ENCODE measurements around the gene STX8.

Gene STX8

DNA sequence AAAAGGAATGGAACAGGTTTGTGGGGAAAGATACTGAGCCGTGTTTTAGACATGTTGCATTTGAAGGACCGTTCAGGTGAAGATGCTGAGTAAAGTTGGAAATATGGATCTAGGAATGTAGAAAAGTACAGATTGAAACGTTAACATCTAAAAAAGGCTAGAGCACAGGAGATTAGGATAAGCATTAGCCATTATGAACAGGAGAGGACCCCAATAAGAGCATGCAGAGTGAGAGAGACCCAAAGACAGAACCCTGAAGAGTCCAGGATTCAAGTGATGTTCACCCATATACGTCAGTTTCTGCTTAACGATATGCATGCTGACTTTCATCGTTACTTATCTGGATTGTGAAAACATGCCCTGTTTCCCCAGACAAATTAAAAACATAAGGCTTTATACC is 140.5 kb downstream of the STX8 start:
- DNase-seq (ENCODE audit: low read depth, low spot score), result no peak
- TF ChIP-seq, protein P1, sequence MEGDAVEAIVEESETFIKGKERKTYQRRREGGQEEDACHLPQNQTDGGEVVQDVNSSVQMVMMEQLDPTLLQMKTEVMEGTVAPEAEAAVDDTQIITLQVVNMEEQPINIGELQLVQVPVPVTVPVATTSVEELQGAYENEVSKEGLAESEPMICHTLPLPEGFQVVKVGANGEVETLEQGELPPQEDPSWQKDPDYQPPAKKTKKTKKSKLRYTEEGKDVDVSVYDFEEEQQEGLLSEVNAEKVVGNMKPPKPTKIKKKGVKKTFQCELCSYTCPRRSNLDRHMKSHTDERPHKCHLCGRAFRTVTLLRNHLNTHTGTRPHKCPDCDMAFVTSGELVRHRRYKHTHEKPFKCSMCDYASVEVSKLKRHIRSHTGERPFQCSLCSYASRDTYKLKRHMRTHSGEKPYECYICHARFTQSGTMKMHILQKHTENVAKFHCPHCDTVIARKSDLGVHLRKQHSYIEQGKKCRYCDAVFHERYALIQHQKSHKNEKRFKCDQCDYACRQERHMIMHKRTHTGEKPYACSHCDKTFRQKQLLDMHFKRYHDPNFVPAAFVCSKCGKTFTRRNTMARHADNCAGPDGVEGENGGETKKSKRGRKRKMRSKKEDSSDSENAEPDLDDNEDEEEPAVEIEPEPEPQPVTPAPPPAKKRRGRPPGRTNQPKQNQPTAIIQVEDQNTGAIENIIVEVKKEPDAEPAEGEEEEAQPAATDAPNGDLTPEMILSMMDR (IDR thresholded peaks at IDR 0.05; ENCODE audit: insufficient read depth, low read length, missing control alignments), result no peak
- POLR2A ChIA-PET, result no interaction called here
- H3K4me3 ChIP-seq (ENCODE audit: low read depth, low read length), result no peak overlapping the region
- CTCF ChIA-PET, result no interaction called here

DNA sequence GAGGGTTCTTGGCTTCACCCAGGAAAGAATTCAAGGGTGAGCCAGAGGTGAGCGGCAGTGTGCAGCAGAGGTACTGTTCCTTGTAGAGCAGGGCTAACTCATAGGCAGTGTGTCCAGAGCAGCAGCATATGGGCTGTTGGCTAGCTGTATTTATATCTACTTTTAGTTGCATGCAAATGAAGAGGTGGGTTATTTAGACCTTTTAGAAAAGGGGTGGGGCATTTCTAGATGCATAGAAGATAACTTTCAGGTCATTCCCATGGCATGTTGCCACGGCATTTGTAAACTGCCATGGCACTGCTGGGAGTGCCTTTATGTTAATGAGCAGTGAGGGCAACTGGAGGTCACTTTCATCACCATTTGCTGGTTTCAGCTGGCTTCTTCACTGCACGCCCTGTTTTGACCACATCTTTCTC is 141.0 kb downstream of the STX8 start:
- H3K4me3 ChIP-seq (ENCODE audit: low read depth, low read length), result no peak overlapping the region
- DNase-seq (ENCODE audit: low read depth, low spot score), result no peak
- TF ChIP-seq, protein P1 (IDR thresholded peaks at IDR 0.05; ENCODE audit: insufficient read depth, low read length, missing control alignments), result no peak
- CTCF ChIA-PET, result no interaction called here
- POLR2A ChIA-PET, result no interaction called here

DNA sequence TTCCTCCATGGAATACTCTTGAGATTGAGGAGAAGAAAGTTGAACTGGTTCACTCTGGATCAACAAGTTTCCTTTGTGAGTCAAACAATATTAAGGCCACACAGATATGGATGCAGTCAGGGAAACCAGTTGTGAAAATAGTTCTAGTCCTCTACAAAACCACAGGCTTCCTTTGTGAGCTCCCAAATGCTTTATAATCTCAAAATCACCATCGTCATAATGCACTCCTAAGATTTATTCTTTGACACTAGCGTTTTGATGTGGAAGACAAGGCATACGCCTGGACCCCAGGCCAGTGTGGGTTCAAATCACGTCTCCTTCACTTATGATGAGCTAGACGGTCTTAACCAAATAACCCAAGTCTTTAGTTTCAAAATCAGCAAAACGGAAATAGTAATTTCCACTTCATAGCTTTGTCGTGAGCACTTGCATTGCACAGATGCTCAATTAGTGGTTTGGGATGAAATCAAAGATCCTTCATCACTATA is 142.6 kb downstream of the STX8 start:
- POLR2A ChIA-PET, result interaction anchor here (0.6 to 0.9 kb wide), 2 partner anchors 25 to 1075 kb away, joined by 3 read pairs; no protein-coding TSS in a partner anchor
- DNase-seq (ENCODE audit: low read depth, low spot score), result no peak
- TF ChIP-seq, protein P1 (IDR thresholded peaks at IDR 0.05; ENCODE audit: insufficient read depth, low read length, missing control alignments), result no peak
- H3K4me3 ChIP-seq (ENCODE audit: low read depth, low read length), result no peak overlapping the region
- CTCF ChIA-PET, result interaction anchor here (0.5 to 1.1 kb wide), 3 partner anchors 10 to 207 kb away, joined by 3 to 4 read pairs (median 3); no protein-coding TSS in a partner anchor

DNA sequence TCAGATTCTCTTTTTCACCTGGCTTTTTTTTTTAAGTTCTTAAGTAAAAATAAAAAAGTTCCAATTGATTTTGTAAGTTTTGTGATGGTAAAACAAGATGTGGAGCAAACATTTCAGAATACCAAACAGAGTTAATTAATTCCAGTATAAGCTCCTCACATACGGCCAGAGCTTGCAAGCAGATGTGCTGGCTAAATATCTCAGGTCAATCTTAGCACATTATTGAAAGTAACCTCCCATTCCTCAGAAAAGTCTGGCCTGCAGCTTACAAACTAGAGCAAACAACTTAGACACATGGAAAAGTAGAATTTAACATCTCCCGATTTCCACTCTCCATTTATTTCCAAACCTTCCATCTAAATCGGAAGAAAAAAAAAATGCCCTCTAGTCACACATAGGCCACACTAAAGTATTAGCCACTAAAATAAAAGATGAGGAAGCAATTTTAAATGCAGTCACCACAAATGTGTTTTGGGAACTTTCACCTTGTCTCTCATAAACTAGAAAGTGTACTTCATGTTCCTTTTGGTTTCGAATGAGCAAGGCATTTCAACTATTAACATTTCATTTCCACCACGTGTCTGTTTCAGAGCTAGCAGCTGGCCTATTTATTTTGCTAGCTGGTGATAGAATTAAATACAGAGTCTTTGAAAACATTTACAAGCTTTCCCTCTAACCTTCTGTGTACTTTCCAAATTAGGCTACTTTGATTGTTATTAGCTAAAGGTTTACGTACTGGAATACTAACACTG is 143.3 kb downstream of the STX8 start:
- no peak for DNase-seq (ENCODE audit: low read depth, low spot score)
- TF ChIP-seq, protein P1 (IDR thresholded peaks at IDR 0.05; ENCODE audit: insufficient read depth, low read length, missing control alignments), result no peak
- CTCF ChIA-PET, result interaction anchor here (0.7 to 1.1 kb wide), 2 partner anchors 9 to 12 kb away, joined by 3 read pairs; no protein-coding TSS in a partner anchor
- POLR2A ChIA-PET, result interaction anchor here (0.6 to 0.9 kb wide), 2 partner anchors 24 to 1074 kb away, joined by 3 read pairs; no protein-coding TSS in a partner anchor
- no peak overlapping the region for H3K4me3 ChIP-seq (ENCODE audit: low read depth, low read length)

DNA sequence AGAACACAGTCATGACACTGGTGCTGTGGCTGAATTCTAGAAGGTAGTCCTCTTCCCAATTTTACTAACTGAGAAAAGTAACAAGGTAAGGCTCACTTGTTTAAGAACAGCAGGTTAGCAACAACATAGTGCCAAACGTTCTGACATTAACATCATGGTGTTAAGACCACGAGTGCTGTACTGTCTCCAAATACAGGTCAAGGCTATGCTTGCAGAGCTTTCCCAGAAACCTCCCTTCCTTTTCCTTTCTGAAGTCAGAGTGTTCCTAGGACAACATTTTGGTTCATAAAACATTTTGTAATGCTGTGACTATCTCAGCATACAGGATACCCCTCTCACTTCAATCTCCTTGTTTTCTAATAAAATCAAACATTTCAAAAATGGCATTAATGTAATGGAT is 144.0 kb downstream of the STX8 start:
- TF ChIP-seq, protein P1 (IDR thresholded peaks at IDR 0.05; ENCODE audit: insufficient read depth, low read length, missing control alignments), result no peak
- DNase-seq (ENCODE audit: low read depth, low spot score), result no peak
- ChIA-PET POLR2A (no interaction called here), CTCF (no interaction called here)
- H3K4me3 ChIP-seq (ENCODE audit: low read depth, low read length), result no peak overlapping the region

DNA sequence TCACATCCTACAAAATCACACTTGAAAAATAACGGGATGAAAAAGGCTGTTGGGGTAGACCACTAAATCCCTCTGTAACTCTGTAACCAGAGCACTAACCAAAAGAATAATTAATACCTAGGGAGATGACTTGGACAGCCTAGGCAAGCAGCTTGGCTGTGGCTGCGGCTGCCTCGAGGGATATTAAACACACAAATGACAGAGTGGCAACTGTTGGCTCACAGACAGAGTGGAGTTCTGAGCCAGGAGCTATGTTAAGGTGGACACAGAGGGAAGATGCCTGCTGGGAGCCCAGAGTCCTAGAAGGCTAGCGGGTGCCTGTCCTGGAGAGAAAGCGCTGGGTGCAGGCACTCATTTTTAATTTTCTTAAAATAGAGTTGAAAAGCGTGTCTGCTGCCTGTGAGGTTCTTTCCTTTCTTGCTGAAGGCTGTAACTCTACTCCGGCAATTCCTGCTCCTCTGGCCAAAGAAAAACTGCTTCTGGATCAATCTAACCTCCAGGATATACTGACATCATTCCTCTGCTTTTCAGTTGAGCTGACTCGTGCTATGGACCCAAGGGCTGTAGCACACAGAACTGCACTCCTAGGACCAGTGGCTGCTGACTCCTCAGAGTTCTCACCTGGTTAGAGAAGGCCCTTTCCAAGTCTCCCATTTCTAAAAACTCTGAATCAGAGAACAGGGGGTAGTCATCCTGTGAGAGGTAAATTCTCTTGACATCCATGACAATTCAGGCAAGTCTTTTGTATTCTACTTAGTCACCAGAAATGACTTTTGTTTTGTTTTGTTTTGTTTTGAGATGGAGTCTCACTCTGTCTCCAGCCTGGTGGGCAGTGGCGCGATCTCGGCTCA is 147.9 kb downstream of the STX8 start:
- no peak overlapping the region for H3K4me3 ChIP-seq (ENCODE audit: low read depth, low read length)
- ChIA-PET POLR2A (no interaction called here), CTCF (no interaction called here)
- DNase-seq (ENCODE audit: low read depth, low spot score), result no peak
- TF ChIP-seq, protein P1 (IDR thresholded peaks at IDR 0.05; ENCODE audit: insufficient read depth, low read length, missing control alignments), result no peak

All from AG04449 (cell line).